NOMO-1 treated with dmso at 0.1 percent for 144 hours (cell line): ENCODE results near the gene GLS.
"Not testable (repeated sequence)": the region's sequence is repeated elsewhere in the genome, so short reads cannot be mapped to it uniquely, and the experiment has no call there.

Source experiments
- DNase-seq: peaks from one replicate; lab custom pipeline; 2025; ENCODE audit not compliant: unreplicated experiment; lab: John Stamatoyannopoulos, UW

Gene GLS

DNA sequence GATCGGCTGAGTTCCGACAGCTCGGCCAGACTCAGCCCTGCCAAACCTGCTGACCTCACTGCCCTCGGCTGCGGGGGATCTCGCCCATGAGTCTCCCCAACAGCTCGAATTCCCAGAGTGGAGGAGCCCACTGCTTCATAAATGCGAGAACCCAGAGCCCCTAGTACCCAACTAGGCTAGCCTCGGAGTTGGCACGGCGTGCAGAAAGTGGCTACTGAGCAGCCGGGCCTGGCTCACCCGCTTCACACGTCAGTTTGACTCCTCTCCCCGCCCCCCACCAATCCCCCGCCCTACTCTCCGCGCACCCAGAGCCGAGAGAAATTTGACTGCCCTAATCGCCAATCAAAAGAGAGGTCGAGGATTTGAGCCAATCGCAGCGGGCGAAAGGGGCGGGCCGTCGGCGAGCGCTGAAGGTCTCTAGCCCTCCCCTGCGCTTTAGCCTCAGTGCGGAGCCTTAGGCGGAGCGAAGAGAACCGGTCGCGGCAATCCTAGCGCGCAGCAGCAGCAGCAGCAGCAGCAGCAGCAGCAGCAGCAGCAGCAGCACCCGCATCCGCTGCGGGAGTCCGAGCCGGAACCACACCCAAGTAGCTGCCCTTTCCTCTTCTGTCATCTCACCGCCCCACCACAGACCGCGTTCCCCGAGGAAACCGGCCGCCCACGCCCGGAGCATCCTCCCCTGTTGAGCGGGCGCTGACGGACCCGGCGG lies at the start of gene GLS:
Gene GLS, plus strand, starts transcription at position 444 of the 706 bp plus-strand sequence. CDS start 264 bp downstream, outside the sequence.
- DNase-seq = peak; percentile 94

DNA sequence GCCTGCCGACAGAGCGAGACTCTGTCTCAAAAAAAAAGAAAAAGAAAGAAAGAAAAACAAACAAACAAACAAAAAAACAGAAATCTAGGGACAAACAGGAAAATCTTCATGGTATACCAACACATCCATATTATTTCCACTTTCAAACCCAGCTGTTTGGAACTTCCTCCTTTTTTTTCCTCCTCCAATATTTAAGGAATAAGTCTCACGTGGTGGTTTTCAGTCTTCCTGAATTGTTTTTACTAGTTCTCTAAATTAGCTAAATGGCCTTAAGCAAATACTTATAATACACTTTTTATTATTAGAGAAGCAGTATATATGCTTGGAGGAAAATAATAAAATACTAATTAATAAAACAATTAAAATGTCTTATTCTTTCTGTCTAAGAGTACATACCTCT lies 48.7 kb upstream of the GLS start:
- DNase-seq = no peak

DNA sequence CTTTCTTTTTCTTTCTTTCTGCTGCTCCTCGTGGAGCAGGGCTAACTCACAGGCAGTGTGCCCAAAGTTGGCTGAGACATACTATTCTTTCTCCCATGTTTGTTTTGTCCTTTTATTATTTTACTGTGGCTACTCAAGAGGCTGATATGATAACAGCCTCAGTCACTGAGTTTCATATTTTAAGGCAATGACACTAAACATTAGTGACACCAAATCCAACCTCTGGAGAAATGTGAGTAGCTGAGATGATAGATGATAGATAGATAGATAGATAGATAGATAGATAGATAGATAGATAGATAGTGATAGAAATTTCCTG lies 45.8 kb upstream of the GLS start:
- DNase-seq = no peak

DNA sequence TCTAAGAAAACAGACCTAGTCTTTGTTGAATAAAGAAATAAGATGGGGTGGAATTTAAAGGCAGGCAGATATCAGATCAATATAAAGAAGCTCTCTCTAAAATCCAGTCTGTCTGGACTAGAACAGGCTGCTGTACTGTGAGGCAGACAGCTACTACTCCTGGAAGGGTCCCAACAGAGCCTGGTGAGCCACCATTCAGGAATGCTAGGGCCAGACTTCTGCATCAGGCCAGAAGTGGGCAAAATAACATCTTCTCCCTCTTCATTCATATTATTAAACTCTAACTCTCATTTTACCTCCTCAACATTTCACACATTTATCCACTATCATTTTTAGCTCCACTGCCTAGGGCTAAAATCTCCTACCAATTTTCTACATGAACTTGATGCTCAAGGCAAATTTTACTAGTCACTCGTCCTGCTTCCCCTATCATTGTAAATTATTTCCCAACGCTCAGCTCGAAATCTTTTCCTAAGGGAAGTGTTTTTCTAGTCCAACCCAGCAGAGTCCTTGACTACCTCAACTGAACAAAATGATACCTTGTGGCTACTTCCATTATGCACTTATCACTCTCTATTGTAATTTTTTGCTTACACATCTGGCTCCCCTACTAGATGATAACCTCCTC lies 45.2 kb upstream of the GLS start:
- no peak for DNase-seq

DNA sequence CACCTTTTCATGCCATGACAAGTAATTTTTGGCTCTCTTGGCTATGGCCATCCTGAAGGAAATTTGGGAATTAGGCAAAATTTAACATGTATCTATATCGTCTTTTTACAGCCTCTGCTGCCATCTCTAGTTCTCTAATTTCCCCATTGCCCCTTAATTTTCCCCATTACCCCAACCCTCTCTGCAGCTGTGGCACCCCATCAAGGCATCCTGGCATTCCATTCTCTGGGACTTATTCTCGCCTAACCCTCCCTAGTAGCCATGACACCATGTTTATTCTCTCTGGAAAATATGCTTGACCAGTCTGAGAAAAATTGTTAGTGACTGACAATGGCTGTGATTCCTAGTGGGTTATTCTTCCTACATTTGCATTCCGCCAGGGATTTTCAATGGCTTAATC lies 43.9 kb upstream of the GLS start:
- DNase-seq = no peak

DNA sequence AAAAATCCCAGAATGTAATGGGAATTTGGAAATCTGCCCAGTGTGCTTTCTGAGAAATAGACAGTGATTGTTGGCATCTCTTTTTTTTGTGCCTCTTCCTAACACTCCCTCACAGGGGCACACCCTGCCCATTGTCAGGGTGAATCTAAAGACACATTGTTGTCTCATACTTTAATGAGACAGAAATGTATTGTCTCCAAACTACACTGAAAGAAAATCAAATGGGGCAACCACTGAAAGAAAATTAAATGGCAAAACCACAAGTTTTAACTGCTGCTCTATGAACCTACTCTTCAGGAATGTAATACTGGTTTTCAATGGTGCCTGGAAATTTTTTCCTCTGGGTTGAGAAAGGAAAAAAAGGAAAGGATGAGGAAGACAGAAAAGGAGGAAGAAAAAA lies 43.2 kb upstream of the GLS start:
- no peak for DNase-seq

DNA sequence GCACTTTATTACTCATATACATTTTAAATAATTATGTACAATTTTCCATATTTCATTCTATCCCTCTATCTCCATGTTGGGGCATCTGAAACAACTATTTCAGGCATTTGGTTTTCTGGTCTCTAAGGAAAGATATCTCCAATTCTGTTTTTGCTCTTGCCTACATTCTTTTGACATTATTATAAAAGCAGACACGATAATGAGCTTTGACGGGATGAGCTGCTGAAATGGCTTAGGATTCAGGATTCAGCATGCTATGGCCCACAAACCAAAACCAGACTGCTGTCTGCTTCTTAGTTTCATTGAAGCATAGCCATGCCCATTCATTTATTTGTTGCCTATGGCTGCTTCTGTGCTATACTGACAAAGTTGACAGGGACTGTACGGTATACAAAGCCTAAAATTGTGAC lies 42.7 kb upstream of the GLS start:
- no peak for DNase-seq

DNA sequence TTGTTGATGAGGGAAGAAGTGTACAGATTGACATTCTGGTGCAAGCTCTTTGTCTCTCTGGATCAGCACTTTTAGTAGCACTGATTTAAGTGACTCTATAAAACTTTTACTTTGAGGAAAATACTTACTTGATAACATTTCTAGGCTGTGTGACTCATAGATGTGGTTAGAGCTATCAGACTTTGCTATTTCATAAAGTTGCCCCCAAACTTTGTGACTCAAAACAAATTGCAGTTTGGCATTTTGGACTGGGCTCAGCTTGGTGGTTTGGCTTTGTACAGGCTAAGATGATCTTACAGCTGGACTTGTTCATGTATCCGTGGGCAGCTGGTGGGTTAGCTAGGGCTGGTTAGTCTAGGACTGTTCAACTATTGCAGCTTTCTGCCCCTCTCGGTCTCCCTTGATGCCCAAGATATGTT lies 42.1 kb upstream of the GLS start:
- DNase-seq = no peak

DNA sequence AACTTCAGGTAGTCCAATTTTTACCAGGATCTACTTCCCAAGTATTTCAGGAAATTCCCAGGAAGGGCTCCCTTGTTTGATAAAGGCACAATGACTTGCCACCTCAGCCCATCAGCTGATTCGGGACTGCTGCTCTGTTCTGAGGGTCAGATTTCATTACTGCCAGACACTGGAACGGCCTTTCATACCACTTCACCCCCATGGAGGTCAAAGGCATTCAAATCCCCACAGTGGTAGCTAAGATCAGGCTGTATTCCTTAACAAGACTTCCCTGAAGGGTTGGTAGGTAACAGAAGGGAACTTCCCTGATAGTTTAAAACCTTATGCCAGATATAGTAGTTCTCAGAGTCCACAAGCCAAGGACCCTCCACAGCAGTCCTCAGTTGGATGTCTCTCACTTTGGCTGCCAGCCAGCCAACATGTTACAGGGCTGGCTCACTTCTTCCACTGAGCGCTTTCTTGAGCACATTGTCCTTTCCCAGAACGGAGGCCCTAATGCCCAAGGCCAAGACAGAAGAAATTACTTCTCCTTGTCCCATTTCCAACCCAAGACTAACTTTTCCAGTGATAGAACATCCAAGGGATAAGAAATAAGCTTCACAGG lies 40.0 kb upstream of the GLS start:
- no peak for DNase-seq

DNA sequence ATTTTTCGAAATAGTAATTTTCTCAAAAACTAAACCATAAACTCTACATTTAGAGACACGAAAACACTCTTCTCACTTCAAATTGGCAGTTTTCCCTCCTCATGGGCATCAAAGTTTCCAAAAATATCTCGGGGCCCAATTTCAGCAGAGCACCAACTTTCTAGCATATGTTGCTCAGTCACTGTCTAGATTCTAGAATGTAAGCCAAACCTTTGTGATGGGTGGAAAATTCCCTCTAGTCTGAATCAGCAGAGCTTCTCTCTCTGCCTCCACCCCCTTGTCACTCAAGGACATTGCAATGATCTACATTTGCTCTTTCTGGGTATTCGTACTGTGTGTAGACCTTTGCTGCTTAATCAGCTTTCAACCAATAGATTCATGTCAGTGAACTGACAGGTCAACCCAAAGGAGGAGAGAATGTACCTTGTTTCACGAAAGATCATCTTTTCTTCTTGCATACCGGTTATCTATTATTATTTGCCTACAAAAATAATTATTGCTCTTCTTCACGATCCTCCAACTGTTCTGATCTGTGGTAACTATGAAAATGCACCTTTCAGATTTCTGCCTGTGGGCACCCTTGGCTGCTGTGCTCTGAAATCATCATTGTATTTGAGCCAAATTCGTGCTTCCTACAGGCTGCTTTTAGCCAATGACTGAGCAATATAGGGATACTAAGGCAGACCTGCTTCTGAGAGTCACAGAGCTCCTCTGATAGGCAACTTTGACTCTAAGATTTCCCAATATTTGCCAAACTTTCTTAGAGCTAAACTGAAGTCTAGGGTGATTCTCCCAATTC lies 38.7 kb upstream of the GLS start:
- DNase-seq = no peak

DNA sequence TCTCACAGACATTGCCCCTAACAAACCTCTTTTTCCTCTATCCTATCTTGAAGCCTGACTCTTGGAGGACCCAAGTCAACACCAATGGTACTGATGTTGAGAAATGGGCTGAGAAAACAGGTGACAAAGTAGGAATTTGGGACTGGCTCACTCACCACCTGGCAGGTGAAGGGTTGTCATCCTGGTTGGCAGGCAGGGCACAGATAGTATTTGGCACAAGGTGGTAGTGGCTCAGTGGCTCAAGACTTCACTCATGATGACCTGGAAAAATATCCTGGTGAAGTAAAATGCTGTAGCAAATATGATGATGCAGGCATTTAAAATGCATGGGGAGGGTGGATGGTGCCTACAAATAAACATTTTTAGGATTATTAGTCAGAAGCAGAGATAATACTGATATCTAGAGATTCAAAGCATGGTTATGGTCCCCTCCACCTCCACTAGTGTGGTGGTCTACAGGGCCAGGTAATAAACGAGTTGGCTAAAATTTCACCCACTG lies 38.0 kb upstream of the GLS start:
- DNase-seq = no peak

DNA sequence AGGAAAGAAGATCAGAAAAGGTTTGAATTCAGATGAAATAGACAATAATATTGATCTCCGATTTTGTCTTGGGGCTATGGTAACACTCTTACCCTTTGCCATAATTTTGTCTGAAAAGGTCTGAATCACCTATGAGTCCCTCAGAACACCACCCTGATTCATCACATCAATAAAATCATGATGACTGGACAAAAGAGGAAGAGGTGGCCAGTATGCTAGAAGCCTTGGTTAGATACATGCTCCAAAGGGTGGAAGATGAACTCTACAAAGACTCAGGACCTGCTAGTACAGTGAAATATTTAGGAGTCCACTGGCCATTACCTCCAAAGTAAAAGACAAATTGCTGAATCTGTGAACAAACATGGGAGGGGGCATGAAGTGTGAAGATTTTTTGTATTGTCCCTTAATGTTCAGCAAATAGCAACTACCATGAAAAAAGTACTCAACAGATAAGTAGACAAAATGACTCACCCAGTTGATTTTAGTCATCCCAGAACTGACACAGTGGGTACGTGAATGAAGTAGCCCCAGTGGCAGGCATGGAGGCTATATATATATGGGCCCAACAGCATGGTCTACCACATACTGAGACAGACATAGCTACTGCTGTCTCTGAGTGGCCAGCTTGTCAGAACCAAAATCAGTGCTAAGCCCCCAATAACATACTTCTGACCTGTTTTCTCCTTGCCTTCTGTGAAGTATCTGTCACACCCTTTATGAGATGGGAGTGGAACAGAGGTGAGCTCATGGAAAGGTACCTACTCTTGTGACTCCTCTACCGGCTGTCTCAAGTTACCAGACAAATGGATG lies 36.5 kb upstream of the GLS start:
- no peak for DNase-seq

DNA sequence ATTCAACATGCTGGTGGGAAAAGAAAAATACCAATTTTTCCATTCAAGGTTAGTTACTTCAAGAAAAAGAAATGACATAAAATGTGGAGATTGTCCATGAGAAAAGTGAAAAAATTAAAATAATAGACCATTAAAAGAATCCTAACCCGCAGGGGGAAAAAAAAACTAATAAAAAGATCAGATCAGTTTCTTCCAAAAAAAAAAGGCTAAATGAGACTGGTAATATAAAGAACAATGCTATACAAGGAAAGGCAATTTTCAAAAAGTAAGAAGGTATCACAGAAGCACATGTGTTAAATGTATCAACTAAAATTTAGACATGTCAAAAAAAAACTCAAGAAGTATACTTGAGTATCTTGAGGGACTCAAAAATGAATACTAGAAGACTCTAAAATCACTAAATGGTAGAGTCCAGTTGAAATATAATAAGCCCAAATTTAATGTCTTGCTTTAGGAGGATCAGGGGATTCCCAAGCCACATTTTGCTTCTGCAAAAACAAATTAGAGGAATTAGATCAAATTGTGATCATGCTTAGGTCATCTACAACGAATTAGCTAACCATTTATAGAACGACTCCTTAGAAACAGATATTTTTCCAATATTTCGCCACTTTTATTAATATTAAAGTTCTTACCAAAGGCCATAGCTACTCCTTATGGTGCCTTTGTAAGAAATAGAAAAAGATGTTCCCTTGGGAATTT lies 35.8 kb upstream of the GLS start:
- DNase-seq = no peak

DNA sequence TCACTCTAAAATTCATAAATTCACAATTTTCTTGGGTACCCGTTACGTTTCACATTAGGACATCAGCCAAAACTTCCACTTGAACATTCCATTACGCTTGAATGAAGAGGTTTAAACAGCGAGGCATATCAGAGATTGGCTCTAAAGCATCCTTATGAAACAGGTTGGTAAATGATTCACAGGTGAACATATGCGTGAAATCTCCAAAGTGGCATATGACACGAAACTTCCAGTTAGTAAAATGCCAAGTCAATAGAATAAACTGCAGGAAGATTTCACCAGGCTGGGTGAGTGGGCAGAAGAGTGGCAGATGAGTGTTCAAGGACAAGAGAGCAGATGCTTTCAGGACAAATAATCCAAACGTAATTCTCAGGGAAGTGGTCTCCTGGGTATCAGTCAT lies 33.9 kb upstream of the GLS start:
- no peak for DNase-seq

DNA sequence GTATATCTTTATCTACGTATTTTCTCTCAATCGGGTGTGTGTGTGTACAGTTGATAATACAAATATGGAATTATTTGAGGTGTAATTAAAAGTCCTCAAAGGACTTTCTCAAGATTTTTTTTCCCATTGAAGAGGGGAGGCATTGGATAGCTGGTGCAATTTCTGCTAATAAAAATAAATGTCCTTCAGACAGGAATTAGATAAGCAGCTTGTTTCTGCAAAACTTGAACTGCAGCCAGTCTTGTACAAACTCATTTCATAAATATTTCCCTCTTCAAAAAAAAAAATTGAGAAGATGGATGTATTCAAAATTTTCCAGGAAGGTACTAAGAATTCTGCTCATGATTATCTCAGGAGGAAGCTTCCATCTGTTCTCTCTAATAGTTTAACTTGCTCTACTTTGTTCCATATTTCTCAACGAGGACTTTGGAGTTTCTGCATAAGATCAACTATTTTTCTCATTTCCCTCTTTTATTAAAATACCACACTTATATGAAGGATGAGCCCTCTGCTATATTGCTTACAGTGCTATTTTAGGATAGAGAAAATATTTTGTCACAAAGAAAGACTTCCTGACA lies 33.0 kb upstream of the GLS start:
- no peak for DNase-seq

DNA sequence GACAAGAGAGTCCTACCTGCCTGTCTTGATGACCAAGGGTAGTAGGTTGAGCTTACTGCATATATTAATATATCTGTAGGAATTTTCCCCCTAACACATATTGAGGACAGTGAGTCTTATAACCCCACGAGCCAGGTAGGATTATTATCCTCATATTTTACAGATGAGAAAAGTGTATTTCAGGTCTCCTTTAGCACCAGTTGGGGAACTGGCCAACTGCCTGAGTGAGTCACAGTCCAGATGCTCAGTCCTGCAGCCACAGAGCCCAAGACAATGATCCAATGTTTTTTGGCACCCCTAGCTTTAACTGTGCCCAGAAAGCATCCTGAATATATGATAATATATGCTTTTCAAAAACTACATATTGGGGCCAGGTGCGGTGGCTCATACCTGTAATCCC lies 30.8 kb upstream of the GLS start:
- no peak for DNase-seq

DNA sequence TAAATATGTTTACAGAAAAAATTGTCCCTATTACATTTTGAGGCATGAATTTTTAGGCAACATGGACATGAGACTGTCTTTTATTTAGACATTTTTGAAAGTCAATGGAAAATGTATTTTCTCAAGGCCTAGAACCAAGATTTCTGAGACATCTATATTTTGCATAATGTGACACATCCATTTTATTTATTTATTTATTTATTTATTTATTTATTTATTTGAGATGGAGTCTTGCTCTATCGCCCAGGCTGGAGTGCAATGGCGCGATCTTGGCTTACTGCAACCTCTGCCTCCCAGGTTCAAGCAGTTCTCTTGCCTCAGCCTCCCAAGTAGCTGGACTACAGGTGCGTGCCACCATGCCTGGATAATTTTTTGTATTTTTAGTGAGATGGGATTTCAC lies 27.6 kb upstream of the GLS start:
- DNase-seq = not testable (repeated sequence)

DNA sequence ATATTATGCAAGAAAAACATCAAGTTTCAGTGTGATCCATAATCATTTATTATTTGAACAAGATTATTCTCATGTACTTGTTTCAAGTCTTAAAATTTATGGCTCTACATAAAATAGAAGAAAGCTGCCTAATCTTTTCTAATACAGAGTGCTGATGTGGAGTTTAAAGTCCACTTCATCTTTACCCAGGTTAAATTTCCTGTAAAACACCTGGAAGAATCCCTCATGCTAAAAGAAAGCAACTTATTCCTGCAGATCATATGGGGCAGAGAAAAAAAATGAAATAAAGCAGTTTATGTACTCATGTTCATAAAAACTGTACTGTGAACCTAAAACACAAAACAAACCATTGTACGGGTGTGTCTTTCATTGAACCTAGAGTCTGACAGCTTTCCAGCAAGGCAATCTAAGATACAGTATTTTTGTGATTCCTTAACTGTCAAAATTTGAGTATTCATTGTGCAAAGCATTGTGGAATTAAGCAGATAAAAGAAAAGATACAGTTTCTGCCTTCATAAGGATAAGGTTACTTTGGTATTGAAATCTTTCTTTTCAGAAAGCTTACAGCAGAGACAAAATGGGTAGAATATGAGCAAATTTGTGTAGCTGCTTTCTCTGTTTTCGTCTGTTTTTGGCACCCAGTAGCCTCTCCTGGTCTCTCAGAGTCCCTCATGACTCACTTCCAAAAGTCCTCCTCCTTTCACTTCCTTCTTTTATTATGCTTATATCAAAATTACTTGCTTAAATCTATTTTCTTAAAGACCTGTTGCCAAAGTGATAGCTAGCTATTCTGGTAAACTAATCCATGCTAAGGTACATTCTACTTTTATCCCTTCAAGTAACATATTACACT lies 26.9 kb upstream of the GLS start:
- peak; percentile 23 for DNase-seq

DNA sequence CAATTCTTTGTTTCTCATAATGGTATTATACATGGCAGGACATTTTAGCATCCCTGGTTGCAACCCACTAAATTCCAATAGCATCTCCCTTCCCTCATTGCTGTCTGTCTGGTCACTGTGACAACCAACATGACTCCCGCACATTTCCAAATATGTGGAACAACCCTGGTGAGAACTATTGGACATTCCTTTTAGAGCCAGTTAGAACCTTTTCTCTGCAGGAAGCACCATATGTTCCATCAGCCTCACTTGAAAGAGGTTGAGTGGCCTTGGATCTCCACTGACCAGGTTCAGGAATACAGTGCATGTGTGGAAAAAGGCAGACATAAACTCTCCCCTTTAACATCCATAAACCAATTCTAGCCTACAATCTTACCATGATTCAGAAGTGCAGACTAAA lies 25.9 kb upstream of the GLS start:
- DNase-seq = no peak
